ENCODE results near the gene LEP.

- TF ChIP-seq GATA2 (IDR thresholded peaks at IDR 0.05; ENCODE audit: low read depth, low read length) (no peak), GATA3 (IDR thresholded peaks at IDR 0.05; ENCODE audit: low read depth, low read length) (no peak)
Observed at GRCh38 chr7:128233471-128233870, 7.6 kb upstream of the LEP start.
